Right renal cortex interstitium (tissue), 3 donors: ENCODE data around the gene WDFY4. TPM values are rescaled to one million over a fixed set of nuclear protein-coding genes. Genes with fewer than 3 reads are reported as not detected.

Source experiments
- DNase-seq, 3 donors: peaks; one replicate each; pipeline ENCODE4 v3.0.0-alpha.2; 2013; ENCODE audit warnings: low read depth in 3 of 3, low spot score in 2 of 3
- polyA plus RNA-seq, 3 donors: library from polyadenylated mRNA; unstranded; fragments of 120-200 nt; gene quantifications; one replicate each; pipeline ENCODE4 v1.2.1, GENCODE V29; 2013; ENCODE audit not compliant: insufficient read length in 3 of 3

Gene WDFY4
- polyA plus RNA-seq, 3 donors, result 1.6 to 1.9 (median 1.9) TPM

GRCh38 chr10:48895803-48896195 is 211.1 kb downstream of the WDFY4 start:
- DNase-seq, result no peak

GRCh38 chr10:48896756-48897440 is 212.2 kb downstream of the WDFY4 start:
- no peak for DNase-seq

- DNase-seq, result no peak
These were observed 212.7 kb downstream of the WDFY4 start for GRCh38 chr10:48897441-48897790.

GRCh38 chr10:48898426-48898825 is 213.8 kb downstream of the WDFY4 start:
- DNase-seq, result no peak

GRCh38 chr10:48899781-48900180 is 215.1 kb downstream of the WDFY4 start:
- DNase-seq, result no peak

- no peak for DNase-seq
These were observed 215.7 kb downstream of the WDFY4 start for GRCh38 chr10:48900371-48900801.

- DNase-seq, result no peak
These were observed 216.6 kb downstream of the WDFY4 start for GRCh38 chr10:48901319-48901718.

GRCh38 chr10:48902096-48902495 is 217.4 kb downstream of the WDFY4 start:
- DNase-seq, result no peak

GRCh38 chr10:48903151-48903550 is 218.5 kb downstream of the WDFY4 start:
- no peak for DNase-seq

GRCh38 chr10:48904861-48905260 is 220.2 kb downstream of the WDFY4 start:
- no peak for DNase-seq

GRCh38 chr10:48905311-48905710 is 220.6 kb downstream of the WDFY4 start:
- DNase-seq, result no peak

- DNase-seq, result no peak
These were observed 222.2 kb downstream of the WDFY4 start for GRCh38 chr10:48906841-48907240.

GRCh38 chr10:48907730-48908129 is 223.1 kb downstream of the WDFY4 start:
- no peak for DNase-seq

GRCh38 chr10:48910548-48910947 is 225.9 kb downstream of the WDFY4 start:
- no peak for DNase-seq

GRCh38 chr10:48913674-48914073 is 229.0 kb downstream of the WDFY4 start:
- DNase-seq, result no peak

- DNase-seq, result no peak
These were observed 239.1 kb downstream of the WDFY4 start for GRCh38 chr10:48923748-48924147.

- no peak for DNase-seq
These were observed 240.3 kb downstream of the WDFY4 start for GRCh38 chr10:48924988-48925387.

- DNase-seq, result no peak
These were observed 241.6 kb downstream of the WDFY4 start for GRCh38 chr10:48926255-48926654.

- no peak for DNase-seq
These were observed 242.3 kb downstream of the WDFY4 start for GRCh38 chr10:48926764-48927540.

GRCh38 chr10:48929413-48929990 is 244.8 kb downstream of the WDFY4 start:
- DNase-seq, result no peak

GRCh38 chr10:48931188-48931587 is 246.5 kb downstream of the WDFY4 start:
- no peak for DNase-seq
